ENCODE data around the gene KLRF1. TPM values are rescaled to one million over a fixed set of nuclear protein-coding genes. Genes with fewer than 3 reads are reported as not detected.

KLRF1 gene
- total and polyA plus RNA-seq, 2 experiments from 2014 or later: 0.50 TPM; not detected in 1

GRCh38 chr12:9809866-9810265 lies 17.4 kb upstream of the KLRF1 start:
- no peak overlapping the region for H3K27ac Mint-ChIP-seq
- Histone ChIP-seq H3K9me2 (ENCODE audit: insufficient read depth) (no peaks in the 10 kb centered on the region), H3K4me3 (no peak overlapping the region), H3K27me3 (ENCODE audit: insufficient read depth) (no peaks in the 10 kb centered on the region), H3K4me2 (no peak overlapping the region), H3K27ac (ENCODE audit: low read depth) (no peak overlapping the region), H3K79me2 (replicated peaks; ENCODE audit: insufficient read depth) (no peaks in the 10 kb centered on the region), H3F3A (replicated peaks; ENCODE audit: low read depth) (no peaks in the 10 kb centered on the region), H3K4me1 (ENCODE audit: insufficient read depth) (no peaks in the 10 kb centered on the region), H4K20me1 (replicated peaks; ENCODE audit: insufficient read depth) (no peaks in the 10 kb centered on the region), H3K36me3 (ENCODE audit: insufficient read depth) (no peaks in the 10 kb centered on the region), H2AFZ (no peak overlapping the region)
- no peak overlapping the region for H3K4me3 Mint-ChIP-seq
- H3K36me3 Mint-ChIP-seq (ENCODE audit: low read depth): no peaks in the 10 kb centered on the region
- TF ChIP-seq ZNF114 (CRISPR knock-in tag; IDR thresholded peaks at IDR 0.05): no peak
- no peak for TF ChIP-seq EZH2phosphoT487 (IDR thresholded peaks at IDR 0.05; ENCODE audit: unreplicated experiment)
- no peak for TF ChIP-seq NANOG (IDR thresholded peaks at IDR 0.05; ENCODE audit: borderline replicate concordance)
- TF ChIP-seq STAT1 (IDR thresholded peaks at IDR 0.05; ENCODE audit: unreplicated experiment): no peak
- no peak for TF ChIP-seq CREB1 (CRISPR knock-in tag; IDR thresholded peaks at IDR 0.05; ENCODE audit: low read depth)
- TF ChIP-seq, protein P1, sequence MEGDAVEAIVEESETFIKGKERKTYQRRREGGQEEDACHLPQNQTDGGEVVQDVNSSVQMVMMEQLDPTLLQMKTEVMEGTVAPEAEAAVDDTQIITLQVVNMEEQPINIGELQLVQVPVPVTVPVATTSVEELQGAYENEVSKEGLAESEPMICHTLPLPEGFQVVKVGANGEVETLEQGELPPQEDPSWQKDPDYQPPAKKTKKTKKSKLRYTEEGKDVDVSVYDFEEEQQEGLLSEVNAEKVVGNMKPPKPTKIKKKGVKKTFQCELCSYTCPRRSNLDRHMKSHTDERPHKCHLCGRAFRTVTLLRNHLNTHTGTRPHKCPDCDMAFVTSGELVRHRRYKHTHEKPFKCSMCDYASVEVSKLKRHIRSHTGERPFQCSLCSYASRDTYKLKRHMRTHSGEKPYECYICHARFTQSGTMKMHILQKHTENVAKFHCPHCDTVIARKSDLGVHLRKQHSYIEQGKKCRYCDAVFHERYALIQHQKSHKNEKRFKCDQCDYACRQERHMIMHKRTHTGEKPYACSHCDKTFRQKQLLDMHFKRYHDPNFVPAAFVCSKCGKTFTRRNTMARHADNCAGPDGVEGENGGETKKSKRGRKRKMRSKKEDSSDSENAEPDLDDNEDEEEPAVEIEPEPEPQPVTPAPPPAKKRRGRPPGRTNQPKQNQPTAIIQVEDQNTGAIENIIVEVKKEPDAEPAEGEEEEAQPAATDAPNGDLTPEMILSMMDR (conservative IDR thresholded peaks at IDR 0.05; ENCODE audit: low read depth in 2 of 2): no peak
- TF ChIP-seq REST (IDR thresholded peaks at IDR 0.05; ENCODE audit: unreplicated experiment): no peak
- TF ChIP-seq, protein P2, sequence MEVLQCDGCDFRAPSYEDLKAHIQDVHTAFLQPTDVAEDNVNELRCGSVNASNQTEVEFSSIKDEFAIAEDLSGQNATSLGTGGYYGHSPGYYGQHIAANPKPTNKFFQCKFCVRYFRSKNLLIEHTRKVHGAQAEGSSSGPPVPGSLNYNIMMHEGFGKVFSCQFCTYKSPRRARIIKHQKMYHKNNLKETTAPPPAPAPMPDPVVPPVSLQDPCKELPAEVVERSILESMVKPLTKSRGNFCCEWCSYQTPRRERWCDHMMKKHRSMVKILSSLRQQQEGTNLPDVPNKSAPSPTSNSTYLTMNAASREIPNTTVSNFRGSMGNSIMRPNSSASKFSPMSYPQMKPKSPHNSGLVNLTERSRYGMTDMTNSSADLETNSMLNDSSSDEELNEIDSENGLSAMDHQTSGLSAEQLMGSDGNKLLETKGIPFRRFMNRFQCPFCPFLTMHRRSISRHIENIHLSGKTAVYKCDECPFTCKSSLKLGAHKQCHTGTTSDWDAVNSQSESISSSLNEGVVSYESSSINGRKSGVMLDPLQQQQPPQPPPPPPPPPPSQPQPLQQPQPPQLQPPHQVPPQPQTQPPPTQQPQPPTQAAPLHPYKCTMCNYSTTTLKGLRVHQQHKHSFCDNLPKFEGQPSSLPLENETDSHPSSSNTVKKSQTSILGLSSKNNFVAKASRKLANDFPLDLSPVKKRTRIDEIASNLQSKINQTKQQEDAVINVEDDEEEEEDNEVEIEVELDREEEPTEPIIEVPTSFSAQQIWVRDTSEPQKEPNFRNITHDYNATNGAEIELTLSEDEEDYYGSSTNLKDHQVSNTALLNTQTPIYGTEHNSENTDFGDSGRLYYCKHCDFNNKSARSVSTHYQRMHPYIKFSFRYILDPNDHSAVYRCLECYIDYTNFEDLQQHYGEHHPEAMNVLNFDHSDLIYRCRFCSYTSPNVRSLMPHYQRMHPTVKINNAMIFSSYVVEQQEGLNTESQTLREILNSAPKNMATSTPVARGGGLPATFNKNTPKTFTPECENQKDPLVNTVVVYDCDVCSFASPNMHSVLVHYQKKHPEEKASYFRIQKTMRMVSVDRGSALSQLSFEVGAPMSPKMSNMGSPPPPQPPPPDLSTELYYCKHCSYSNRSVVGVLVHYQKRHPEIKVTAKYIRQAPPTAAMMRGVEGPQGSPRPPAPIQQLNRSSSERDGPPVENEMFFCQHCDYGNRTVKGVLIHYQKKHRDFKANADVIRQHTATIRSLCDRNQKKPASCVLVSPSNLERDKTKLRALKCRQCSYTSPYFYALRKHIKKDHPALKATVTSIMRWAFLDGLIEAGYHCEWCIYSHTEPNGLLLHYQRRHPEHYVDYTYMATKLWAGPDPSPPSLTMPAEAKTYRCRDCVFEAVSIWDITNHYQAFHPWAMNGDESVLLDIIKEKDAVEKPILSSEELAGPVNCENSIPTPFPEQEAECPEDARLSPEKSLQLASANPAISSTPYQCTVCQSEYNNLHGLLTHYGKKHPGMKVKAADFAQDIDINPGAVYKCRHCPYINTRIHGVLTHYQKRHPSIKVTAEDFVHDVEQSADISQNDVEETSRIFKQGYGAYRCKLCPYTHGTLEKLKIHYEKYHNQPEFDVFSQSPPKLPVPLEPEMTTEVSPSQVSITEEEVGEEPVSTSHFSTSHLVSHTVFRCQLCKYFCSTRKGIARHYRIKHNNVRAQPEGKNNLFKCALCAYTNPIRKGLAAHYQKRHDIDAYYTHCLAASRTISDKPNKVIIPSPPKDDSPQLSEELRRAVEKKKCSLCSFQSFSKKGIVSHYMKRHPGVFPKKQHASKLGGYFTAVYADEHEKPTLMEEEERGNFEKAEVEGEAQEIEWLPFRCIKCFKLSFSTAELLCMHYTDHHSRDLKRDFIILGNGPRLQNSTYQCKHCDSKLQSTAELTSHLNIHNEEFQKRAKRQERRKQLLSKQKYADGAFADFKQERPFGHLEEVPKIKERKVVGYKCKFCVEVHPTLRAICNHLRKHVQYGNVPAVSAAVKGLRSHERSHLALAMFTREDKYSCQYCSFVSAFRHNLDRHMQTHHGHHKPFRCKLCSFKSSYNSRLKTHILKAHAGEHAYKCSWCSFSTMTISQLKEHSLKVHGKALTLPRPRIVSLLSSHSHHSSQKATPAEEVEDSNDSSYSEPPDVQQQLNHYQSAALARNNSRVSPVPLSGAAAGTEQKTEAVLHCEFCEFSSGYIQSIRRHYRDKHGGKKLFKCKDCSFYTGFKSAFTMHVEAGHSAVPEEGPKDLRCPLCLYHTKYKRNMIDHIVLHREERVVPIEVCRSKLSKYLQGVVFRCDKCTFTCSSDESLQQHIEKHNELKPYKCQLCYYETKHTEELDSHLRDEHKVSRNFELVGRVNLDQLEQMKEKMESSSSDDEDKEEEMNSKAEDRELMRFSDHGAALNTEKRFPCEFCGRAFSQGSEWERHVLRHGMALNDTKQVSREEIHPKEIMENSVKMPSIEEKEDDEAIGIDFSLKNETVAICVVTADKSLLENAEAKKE (CRISPR knock-in tag; IDR thresholded peaks at IDR 0.05): no peak
- TF ChIP-seq EZH2 (IDR thresholded peaks at IDR 0.05; ENCODE audit: low read depth, unreplicated experiment): no peak
- no peak for TF ChIP-seq ZNF331 (CRISPR knock-in tag; IDR thresholded peaks at IDR 0.05; ENCODE audit: low read depth)
- no peak for TF ChIP-seq ETS1 (IDR thresholded peaks at IDR 0.05)
- no peak for TF ChIP-seq POLR2AphosphoS5 (IDR thresholded peaks at IDR 0.05; ENCODE audit: low read depth)
- TF ChIP-seq JUNB (IDR thresholded peaks at IDR 0.05; ENCODE audit: unreplicated experiment): no peak
- ATAC-seq (no peak), DNase-seq (ENCODE audit: low spot score) (no peak)
- peaks cover 10% of the 10 kb centered on the region; the same call in 2 of the 3 replicates for H3K4me1 Mint-ChIP-seq
- no peaks in the 10 kb centered on the region for H3K9me3 Mint-ChIP-seq
- H3K27me3 Mint-ChIP-seq (ENCODE audit: insufficient read depth, low read depth, poor library complexity): peaks cover 2% of the 10 kb centered on the region

Data from GM23338 (cell line).